Esophagus muscularis mucosa (tissue), 4 donors: ENCODE measurements around the gene PYCR2.

ENCODE experiments used
- CTCF ChIP-seq, 3 experiments: fragments of 200-600 bp in 2 of 3; fragments of 450-650 bp in 1 of 3; sonication (generic) in 2 of 3; IDR thresholded peaks; one replicate each; pipeline ENCODE4 v1.5.1; 2017 to 2019; ENCODE audit warnings: antibody characterized with exemption in 3 of 3, mild to moderate bottlenecking in 2 of 3, moderate library complexity in 1 of 3
- EP300 ChIP-seq: sonication (generic); formaldehyde crosslinking; IDR thresholded peaks from one replicate; pipeline ENCODE4 v1.6.1; 2017; ENCODE audit warnings: antibody characterized with exemption
- POLR2A ChIP-seq: fragments of 450-650 bp; IDR thresholded peaks from one replicate; pipeline ENCODE4 v1.6.1; 2017; ENCODE audit warnings: antibody characterized with exemption, moderate library complexity, mild to moderate bottlenecking, low read depth
- POLR2AphosphoS5 ChIP-seq, 2 donors: sonication (generic); formaldehyde crosslinking; IDR thresholded peaks; one replicate each; pipeline ENCODE4 v1.6.1; 2017; ENCODE audit warnings: antibody characterized with exemption in 2 of 2

GRCh38 chr1:225958041-225958440 is 34.0 kb upstream of the PYCR2 start:
- TF ChIP-seq CTCF (IDR thresholded peaks at IDR 0.05) (no peak), POLR2A (no peak), POLR2AphosphoS5 (IDR thresholded peaks at IDR 0.05) (no peak), EP300 (no peak)
